ENCODE results near the gene ETV7. TPM values are rescaled to one million over a fixed set of nuclear protein-coding genes. Genes with fewer than 3 reads are reported as not detected.

ETV7 gene
- total and polyA plus RNA-seq, 8 donors = 0.08 to 5.6 (median 0.16) TPM; not detected in 2

DNA sequence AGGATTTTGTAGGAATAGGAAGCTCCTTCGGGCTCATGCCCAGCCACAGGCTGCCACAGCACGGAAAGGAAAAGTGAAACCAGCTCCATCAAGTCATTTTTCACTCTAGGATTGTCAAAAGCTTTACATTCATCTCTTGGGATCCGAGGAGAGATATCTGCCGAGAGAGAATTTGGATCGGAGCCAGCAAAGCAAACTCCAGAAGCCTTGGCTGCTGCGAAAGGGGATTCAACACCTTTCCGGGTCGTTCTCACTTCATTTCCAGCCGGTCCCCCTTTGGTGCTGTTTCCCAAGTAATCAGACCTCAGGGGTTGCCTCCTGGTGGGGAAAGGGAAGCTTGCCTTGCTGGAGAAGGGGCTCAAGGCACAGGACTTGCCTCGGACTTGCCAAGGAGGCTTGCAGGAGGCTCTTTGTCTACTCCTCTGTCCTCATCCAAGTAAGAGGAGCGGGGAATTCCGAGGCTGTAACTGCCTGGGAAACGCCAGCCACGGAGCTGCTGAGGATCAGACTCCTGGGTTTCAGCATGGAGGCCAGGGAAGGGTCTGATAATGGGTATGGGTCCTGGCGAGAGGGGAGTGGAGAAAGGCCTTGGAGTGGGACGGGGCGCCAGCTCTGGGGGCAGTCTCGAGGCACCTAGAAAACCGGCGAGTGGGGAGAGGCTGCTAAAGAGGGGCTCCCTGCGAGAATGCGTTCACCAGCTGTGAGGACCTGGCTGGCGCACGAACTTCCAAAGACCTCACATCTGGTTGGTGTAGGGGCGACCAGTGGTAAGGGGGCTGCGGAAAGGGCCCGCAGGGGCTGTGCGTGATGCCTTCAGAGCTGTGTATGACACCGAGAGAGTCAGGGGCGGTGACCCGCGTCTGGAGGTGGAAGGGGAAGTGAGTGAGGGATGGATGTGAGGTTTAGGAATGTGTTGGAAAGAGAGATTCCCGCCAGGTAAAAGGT, 702 bp downstream of the ETV7 start:
- H3K27me3 ChIP-seq = peaks cover 0 to 20% of the 10 kb centered on the region in 2 donors
- peak; percentile 60 for ATAC-seq
- TF ChIP-seq, protein P1, sequence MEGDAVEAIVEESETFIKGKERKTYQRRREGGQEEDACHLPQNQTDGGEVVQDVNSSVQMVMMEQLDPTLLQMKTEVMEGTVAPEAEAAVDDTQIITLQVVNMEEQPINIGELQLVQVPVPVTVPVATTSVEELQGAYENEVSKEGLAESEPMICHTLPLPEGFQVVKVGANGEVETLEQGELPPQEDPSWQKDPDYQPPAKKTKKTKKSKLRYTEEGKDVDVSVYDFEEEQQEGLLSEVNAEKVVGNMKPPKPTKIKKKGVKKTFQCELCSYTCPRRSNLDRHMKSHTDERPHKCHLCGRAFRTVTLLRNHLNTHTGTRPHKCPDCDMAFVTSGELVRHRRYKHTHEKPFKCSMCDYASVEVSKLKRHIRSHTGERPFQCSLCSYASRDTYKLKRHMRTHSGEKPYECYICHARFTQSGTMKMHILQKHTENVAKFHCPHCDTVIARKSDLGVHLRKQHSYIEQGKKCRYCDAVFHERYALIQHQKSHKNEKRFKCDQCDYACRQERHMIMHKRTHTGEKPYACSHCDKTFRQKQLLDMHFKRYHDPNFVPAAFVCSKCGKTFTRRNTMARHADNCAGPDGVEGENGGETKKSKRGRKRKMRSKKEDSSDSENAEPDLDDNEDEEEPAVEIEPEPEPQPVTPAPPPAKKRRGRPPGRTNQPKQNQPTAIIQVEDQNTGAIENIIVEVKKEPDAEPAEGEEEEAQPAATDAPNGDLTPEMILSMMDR (IDR thresholded peaks at IDR 0.05) = no peak
- no peaks in the 10 kb centered on the region for H3K36me3 ChIP-seq
- peak; percentile 41 to 84 (median 46) for DNase-seq
- intact Hi-C loops (cut with DNase I) = no loop called here
- H3K4me3 ChIP-seq = peak overlapping the region; percentile 40 to 70
- peaks cover 9 to 28% of the 10 kb centered on the region in 2 donors for H3K4me1 ChIP-seq
- peak overlapping the region; percentile 48 to 74 for H3K27ac ChIP-seq
- H3K9me3 ChIP-seq = no peaks in the 10 kb centered on the region

DNA sequence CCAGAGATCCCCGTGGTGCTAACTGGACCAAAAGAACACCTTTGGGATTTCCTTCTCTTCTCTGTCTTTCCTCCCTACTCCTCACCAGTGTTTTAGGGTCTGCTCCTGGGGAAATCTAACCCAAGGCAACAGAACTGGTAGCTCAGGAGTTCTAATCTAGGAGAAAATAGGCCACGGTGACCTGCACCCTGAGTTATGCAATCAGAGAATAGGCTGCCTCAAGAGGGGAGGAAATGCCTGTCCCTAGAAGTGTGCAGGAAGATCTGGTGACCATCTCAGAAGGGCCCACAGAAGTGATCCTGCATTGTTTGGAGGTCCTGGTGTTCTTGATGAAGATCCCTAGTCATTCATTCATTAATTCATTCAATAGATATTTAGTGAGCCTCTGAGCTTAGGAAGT, 3.4 kb downstream of the ETV7 start:
- Histone ChIP-seq H3K4me3 (no peak overlapping the region), H3K27me3 (peaks cover 0 to 19% of the 10 kb centered on the region in 2 donors), H3K4me1 (peaks cover 9 to 28% of the 10 kb centered on the region in 2 donors), H3K27ac (no peak overlapping the region), H3K9me3 (no peaks in the 10 kb centered on the region), H3K36me3 (no peaks in the 10 kb centered on the region)
- TF ChIP-seq, protein P1 (IDR thresholded peaks at IDR 0.05) = no peak
- ATAC-seq = no peak
- no peak for DNase-seq
- intact Hi-C loops (cut with DNase I) = no loop called here

DNA sequence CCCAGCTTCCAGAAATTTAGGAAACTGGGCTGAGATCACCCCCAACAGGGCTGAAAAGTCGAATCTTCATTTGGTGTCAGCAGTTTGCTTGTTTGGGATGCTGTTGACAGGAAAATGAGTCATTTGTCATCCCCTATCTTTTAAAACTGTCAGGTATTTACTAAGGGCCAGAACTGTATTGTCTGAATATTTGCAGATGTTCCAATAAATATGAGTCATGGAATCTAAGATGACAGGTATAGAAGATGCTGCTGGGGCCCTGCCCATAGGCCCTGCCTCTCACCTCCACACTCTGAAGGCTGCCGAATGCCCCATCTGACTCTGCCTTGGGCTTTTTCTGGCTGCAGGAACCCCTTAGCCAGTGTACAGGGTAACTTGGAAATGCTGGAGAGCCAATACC, 3.9 kb downstream of the ETV7 start:
- intact Hi-C loops (cut with DNase I) = no loop called here
- Histone ChIP-seq H3K9me3 (no peaks in the 10 kb centered on the region), H3K27me3 (peaks cover 0 to 14% of the 10 kb centered on the region in 2 donors), H3K27ac (no peak overlapping the region), H3K4me1 (peaks cover 9 to 28% of the 10 kb centered on the region in 2 donors), H3K36me3 (no peaks in the 10 kb centered on the region), H3K4me3 (no peak overlapping the region)
- ATAC-seq (no peak), DNase-seq (no peak)
- TF ChIP-seq, protein P1 (IDR thresholded peaks at IDR 0.05) = no peak

DNA sequence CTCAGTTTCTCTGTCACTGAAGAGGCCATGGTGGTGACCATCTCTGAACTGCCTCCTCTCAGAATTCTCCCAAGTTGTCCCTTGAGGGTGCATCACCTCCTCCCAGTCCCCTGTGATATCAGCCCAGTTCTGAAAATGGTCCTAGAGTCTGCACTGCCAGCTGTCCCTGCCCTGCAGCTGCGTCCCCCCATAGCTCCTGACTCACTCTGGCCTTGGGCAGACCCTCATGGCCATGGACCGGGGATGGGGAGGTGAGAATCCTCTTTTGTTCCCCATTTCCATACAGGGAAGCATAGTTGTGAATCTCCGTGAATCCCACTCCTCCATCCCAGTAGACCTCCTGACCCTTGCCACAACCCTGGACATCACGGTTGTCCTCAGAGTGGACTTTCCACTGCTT, 4.5 kb downstream of the ETV7 start:
- no peaks in the 10 kb centered on the region for H3K36me3 ChIP-seq
- no peak overlapping the region for H3K4me3 ChIP-seq
- intact Hi-C loops (cut with DNase I) = no loop called here
- H3K4me1 ChIP-seq = peaks cover 6 to 24% of the 10 kb centered on the region in 2 donors
- ATAC-seq (no peak), DNase-seq (no peak)
- TF ChIP-seq, protein P1 (IDR thresholded peaks at IDR 0.05) = no peak
- peaks cover 0 to 8% of the 10 kb centered on the region in 2 donors for H3K27me3 ChIP-seq
- H3K9me3 ChIP-seq = no peaks in the 10 kb centered on the region
- no peak overlapping the region for H3K27ac ChIP-seq
